NCI-H345 treated with DMSO at 0.1 percent for 48 hours (cell line): ENCODE measurements around the gene C1orf94.

ENCODE experiments used
- DNase-seq: peaks from one replicate; lab custom pipeline; 2025; ENCODE audit not compliant: unreplicated experiment; lab: John Stamatoyannopoulos, UW

C1orf94 gene, protein sequence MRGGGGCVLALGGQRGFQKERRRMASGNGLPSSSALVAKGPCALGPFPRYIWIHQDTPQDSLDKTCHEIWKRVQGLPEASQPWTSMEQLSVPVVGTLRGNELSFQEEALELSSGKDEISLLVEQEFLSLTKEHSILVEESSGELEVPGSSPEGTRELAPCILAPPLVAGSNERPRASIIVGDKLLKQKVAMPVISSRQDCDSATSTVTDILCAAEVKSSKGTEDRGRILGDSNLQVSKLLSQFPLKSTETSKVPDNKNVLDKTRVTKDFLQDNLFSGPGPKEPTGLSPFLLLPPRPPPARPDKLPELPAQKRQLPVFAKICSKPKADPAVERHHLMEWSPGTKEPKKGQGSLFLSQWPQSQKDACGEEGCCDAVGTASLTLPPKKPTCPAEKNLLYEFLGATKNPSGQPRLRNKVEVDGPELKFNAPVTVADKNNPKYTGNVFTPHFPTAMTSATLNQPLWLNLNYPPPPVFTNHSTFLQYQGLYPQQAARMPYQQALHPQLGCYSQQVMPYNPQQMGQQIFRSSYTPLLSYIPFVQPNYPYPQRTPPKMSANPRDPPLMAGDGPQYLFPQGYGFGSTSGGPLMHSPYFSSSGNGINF

DNA sequence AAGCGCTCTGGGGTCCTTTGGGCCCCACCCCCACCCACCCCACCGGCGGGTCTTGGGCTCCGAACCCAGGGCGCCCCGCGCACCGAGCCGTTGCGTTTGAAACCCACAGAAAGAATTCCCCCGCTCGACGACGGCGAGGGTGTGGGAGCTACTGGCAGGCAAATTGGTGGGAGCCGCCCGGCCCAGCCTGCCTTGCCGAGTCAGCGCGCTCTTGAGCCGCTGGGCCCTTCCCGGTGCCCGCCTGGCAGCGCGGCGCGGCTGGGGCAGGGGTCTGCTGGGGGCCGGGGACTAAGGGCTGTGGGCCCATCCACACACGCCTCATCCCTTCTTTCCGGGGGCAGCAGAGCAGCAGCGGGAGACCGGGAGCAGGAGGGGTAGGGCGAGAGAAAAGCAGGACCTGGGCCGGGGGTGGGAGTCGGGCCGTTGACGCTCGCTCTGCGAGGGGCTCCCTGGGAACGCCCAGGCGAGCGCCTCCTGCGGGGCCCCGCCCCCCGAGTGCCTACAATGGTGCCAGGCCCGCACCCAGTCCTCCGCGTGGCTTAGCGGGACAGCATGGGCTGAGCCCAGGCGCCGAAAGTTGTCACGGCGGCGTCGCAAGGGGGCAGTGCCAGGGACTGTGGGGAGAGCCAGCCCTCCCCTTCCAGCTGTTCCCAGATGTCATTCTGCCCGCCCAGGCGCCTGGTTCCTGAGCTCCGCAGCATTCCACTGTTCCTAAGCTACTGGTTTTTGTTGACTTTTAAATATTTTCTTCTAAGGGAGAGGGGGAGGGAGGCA is at the start of gene C1orf94:
Gene C1orf94 (plus strand): TSS at position 78 of the 774 bp plus-strand sequence. CDS start 883 bp downstream, outside the sequence.
- DNase-seq = no peak

DNA sequence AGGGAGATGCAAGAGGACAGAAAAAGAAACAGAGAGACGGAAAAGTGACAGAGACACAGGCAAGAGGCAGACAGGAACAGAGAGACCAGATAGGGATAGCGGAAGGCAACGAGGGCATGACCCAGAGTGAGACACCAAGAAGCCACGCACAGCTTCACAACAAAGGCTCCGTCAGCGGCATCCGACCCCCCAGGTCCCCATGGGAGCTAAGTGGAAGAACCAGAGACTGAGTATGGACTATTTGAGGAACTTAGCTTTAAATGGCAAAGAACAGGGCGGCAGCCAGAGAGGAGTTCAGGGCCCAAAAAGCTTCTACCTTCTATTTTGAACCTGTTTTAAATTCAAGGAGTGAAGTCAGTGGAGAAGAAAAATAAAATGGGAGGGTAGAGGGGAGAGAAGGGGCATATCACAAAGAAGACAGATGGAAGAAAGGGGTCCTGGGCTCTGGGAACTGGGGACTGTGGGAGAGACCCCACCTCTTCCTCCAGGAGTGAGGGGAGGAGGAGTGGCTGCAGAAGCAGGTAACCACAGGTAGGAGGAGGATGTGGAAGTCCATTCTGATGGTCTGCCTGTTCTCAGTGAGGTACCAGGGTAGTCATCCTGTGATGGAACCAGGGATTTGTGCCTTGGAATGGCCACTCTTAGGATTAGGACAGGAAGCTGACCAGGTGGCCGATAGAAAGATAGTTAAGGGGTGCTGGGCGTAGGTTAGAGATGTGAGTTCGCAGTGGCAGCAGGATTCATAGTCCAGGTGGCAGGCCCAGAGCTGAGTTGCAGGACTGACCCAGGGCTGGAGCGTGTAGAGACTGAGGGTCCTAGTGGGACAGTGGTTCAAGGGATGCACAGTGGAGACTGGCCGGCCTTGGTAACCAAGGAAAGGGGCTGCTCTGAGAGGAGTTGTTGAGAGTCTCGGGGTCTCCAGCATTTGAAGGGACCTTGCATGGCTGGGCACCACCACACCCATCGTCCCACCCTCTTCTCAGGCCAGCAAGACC is 49.4 kb upstream of the C1orf94 start:
- no peak for DNase-seq

DNA sequence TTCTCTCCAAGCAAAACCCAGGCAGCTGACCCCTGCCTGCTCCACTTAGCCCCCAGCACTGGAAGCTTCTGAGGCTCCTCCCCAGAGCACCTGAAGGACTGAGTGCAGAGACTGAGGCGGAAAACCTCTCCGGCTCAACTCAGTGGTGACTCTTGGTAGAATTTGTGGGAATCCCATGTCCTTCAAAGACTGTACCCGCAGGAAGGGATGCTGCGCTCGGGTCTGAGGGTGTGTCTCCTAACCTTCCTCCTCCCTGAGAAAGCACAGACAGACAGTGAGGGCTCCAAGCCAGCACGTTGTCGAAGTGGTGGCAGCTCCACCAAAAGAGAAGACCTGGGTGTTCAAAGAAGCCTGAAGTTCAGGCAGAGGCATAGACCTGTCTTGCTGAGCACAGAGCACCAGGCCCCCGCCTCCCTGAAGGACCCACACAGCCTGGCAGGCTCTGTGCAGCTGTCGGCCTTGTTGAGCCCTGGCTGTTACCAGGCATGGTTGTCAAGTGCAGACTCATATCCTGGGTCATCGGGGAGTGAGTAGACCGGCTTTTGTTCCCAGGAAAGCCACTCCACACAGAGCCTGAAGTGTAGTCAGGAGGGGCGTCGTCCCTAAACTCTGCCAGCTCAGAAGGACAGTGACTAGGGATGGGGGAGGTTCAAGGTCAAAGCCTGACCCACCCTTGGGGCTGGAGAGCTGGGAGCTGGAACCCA is 48.4 kb upstream of the C1orf94 start:
- no peak for DNase-seq

DNA sequence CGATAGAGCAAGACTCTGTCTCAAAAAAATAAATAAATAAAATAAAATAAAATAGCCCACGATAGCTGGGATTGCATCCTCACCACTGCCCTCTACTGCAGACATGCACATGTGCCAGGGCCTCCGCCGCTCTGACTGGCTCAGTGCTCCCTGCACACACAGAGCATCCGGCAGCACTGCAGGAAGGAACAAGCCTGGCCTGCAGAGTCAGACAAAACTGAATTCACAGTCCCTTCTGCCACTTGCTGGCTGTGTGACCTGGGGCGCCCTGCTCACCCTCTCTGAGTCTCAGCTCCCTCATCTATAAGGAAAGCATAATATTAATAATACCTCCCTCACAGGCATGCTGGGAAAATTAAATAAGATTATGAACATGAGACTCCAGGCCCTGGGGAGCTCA is 47.1 kb upstream of the C1orf94 start:
- DNase-seq = no peak

DNA sequence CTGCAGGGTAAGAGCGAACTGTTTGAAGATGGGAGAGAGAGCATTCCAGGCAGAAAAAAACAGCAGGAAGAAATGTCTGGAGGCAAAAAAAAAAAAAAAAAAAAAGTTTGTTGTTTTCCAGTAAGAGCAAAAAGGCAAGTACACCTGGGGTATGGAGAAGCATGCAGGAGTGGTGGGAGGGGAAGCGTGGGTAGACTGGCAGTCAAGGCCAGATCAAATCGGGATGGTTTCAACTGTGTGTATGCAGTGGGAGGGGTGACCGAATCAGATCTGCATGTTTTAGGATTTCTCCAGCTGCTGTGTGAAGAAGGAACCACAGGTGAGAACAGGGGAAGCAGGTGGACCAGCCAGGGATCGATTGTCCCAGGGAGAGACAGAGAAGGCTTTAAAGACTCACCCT is 46.4 kb upstream of the C1orf94 start:
- DNase-seq = no peak

DNA sequence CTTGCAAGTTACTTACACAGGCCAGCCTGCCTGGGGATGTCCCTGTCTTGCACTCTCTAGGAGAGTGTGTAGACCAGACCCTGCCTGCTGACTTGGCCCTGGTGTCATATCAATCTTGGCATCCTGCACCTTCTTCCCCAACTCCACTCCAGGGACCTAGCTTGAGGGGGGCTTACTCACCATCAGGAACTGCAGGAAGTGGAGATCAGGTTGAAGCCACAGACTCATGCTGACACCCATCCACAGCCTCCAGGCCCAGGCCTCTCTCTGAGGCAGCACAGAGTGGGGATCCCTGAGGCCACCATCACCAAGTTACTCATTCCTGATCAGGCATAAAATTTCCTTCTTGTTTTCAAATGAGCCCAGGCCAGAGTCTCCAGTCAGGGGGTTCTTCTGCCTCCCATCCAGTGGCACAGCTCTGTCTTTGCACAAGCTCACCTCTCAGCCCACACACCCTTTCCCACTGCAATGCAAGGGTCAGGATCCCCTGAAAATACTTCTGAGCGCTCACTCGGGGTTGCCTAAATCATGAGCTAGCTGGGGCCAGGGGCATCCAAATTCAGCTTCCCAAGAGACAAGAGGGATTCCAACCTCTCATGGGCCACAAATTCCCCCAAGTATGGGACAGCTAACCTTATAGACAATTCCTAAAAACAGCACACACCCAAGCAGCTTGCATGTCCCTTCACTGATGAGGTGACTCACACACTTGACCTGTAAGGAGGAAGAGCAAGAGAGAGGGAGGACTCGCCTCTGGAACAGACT is 45.1 kb upstream of the C1orf94 start:
- DNase-seq = no peak

DNA sequence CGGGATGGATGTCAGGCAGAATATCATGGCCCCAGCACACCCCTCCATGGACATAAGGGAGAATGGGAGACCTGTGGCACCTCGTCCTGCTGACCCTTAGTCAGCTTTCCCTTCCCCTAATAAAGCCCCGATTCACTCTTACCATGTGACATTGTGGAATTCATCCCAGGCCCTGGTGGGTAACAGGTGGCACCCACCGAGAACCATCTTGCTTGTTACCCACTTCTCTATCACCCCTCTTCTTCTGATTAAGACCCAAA is 44.6 kb upstream of the C1orf94 start:
- DNase-seq = no peak

DNA sequence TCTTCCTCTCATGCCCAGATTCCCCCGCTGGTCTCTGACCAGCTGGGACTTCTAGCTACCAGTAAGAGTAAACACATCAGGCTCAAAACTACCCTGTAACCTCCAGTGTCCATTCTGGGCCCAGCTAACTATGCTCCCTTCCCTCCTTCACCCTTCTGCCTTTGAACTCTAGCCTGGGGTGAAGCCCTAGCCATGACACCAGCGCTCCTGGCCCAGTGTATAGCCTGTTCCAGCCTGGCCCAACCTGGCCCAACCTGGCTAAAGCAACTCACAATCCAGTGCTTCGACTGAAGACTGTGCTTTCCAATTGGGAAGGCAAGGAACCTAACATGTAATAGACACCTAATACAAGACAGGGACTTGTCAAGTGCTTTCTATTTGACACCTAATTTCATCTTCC is 39.3 kb upstream of the C1orf94 start:
- no peak for DNase-seq

DNA sequence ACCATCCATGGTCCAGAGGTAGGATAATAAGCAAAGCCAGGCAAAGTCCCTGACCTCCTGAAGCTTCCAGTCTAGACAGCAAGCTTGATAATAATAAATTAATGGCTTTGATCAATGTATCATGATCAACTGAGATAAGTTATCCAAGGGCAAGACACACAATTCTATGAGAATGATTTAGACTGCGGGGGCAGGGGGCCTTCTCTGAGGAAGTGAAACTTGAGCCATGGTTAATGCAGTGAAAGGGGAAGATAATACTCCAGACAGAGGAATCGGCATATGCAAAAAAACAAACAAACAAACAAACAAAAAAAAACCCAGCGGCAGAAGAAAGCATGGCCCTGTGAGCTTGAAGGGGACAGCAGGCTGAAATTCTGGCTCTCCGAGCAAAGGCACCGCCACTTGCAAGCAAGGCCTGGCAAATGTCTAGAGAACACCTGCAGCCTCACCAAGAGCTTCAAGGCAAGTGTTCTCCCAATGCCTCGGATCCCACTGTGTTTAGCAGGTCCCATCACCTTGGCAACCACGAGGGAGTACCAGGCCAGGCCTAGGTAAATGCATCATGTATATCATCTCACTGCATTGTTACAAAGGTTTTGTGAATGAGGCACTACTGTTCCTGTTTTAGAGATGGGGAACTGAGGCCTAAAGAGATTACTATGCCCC is 36.6 kb upstream of the C1orf94 start:
- DNase-seq = no peak

DNA sequence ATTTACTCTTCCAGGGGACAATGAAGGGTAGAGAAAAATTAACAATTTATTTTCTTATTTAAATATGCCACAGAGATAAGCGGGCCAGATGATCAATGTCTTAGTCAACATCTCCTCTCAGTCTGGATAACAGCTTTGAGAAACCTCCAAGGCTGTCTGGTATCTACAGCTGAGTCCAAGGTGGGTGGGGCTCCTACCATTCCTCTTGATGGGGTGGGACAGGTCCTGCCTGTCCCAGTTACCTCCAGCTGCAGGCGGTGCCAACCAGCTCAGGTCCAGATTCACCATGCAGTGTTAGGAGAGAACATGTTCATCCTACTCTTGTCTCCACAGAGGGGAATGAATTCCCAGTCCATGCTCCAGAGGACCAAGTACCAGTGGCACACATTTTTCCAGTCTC is 32.7 kb upstream of the C1orf94 start:
- no peak for DNase-seq

DNA sequence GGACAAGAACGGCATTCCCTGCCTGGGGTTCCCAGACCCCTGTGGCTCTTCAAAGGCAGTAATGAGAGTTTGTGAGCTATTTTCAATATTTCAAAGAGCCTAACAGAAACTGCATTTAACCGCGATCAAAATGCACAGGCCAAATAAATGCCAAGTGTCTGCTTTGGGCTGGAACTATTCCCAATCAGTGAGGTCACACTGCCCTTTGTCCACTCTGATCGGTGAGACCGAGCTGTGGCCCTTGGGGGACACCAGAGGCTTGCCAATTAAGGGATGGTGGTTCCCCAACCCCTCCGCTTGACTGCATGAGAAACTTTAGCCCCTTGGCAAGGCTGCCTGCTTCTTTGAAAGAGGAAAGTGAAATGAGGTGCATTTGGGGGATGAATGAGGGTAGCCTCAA is 31.9 kb upstream of the C1orf94 start:
- DNase-seq = no peak

DNA sequence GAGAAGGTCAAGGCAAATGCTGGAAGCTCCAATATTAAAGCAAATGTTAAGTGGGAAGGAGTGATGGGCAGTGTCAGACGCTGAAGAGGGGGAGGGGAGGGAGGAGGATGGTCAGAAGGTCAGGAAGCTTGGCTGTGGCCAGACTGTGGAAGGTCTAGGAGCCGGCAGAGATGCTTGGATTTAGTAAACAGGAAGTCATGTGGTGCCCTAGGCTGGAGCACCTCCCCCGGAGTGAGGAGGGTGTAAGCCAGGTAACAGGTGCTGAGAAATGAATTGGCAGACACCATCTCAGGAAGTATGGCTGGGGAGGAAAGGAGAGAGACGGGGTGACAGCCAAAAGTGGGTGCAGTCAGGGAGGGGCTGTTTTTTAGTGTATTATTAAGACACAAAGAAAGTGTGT is 29.4 kb upstream of the C1orf94 start:
- peak; percentile 5 for DNase-seq

DNA sequence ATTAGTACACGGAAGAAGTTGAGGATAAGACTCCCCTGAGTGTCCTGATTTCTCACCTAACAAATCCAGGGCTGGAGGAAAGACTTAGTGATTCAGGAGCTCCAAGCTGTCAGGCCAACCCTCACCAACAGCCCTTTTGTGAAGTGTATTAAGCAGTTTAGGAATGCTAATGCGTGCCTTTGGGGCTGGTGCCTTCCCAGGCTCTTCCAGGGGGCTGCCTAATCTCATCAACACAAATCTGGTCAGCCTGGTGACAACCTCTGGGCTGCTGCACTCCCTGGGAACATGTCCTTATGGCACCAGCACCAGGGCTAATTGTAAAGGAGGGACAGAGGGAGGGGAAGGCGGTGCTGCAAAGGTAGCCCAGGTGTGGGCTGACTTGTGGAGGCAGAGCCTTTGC is 27.2 kb upstream of the C1orf94 start:
- DNase-seq = no peak

DNA sequence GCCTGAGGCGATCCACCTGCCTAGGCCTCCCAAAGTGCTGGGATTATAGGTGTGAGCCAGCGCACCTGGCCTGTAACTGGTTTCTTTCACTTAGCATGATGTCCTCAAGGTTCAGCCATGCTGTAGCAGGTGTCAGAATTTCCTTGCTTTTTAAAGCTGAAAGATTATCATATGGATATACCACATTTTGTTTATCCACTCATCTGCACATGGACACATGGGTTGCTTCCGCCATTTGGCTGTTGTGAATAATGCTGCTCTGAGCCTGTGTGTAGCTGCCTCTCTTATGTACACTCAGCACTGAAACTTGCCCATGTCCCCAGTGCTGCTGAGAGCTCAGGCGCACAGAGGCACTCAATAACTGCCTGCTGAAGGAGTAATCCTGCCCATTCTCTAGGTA is 23.5 kb upstream of the C1orf94 start:
- DNase-seq = no peak

DNA sequence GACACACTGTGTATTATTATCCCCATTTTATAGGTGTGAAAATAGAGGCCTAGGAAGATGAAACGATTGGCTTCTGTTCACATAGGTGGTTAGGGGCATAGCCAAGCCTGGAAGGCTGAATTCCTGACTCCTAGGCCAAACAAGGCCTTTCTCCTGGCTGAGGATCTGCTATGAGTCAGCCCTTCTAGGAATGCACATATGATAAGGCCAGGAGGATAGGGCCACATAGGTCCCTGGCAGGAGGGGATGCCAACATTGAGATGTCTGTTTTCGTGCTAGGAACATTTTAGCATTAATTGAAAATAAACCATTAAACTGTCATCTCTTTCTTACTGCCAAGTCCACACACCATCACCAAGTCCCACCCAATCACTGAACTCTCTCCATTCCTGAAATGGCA is 20.8 kb upstream of the C1orf94 start:
- DNase-seq = no peak

DNA sequence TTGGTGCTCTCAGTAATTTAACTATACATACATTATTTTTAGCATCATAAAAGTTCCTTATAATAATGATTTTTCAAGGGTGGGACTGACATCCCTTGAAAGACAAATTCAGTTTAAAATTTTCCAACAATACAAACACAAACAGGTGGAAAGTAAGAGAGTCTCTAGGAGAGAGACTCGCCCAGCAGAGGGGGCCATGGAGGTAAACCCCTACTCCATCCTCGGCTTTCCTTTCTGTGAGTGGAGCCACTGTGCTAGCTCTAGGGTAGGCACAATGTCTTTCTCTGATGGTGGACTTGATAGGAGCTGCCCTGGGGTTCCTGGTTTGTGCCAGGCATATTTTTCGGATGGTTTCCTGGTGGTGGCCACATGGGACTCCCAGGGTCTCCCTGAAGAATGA is 20.0 kb upstream of the C1orf94 start:
- no peak for DNase-seq

DNA sequence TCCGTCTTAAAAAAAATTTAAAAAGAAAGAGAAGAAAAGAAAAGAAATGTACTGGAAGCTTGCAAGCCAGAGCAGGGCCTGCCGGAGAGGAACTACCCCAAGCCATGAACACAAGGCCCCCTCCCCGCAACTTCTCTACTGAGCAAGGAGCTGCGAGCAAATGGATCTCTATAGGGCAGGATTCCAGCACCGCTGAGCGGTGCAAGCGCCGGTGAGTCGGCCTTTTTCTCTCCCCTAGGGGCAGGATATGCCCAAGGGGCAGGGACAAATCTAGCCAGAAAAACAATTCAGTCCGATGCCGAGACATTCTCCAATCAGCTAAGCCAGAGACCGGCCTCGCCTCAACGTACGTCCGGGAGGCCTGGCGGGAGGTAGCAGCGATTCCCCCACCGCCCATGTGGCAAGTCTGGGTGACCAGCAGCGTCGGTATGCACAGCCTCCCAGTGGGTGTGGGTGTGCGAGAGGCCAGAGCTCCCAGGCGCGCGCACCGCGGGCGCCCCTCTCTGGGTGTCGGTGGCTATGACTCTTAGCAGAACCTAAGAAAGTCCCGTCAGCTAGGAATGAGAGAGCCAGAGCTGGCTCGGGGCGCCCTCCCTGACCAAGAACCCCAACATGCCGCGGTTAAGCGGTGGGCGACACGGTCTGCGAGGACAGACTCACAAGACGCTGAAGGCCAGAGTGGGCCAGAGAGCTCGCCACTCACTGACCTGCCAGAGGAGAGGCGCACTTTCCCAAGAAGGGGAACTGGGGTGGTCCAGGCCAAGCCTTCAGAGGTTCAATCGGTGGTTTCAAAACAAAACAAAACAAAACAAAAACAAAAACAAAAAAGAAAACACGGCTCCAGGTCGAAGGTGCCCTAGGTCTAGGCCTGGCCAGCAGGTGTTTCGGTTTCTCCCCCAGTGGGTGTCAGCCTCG is 13.6 kb upstream of the C1orf94 start:
- DNase-seq = peak; percentile 47
